Measurements from ENCODE around the gene C1QTNF7. TPM values are rescaled to one million over a fixed set of nuclear protein-coding genes. Genes with fewer than 3 reads are reported as not detected.

Gene C1QTNF7
- total RNA-seq, 1 experiment from 2014 or later, result not detected

- RAD21 ChIA-PET (ENCODE audit: low non-redundant PET in 1 of 2, low total read pairs in 2 of 2, uncharacterized antibody in 2 of 2, unreplicated experiment in 2 of 2), result no interaction called here
- H3K4me1 ChIP-seq (ENCODE audit: control insufficient read depth in 1 of 2, insufficient read depth in 2 of 2, low read length in 2 of 2), result no peaks in the 10 kb centered on the region
- H3K9me3 ChIP-seq (ENCODE audit: control insufficient read depth in 1 of 2, insufficient read depth in 1 of 2, low read depth in 1 of 2, low read length in 2 of 2), result no peaks in the 10 kb centered on the region
- POLR2A ChIA-PET, result no interaction called here
- CTCF ChIA-PET, result no interaction called here
- no peak overlapping the region for H3K9ac ChIP-seq (ENCODE audit: low read length)
- no TSS peak for BruUV-seq (replicated peaks)
- DNase-seq (ENCODE audit: low read depth, low spot score), result no peak
- no peaks in the 10 kb centered on the region for H3K9me2 ChIP-seq (ENCODE audit: insufficient read depth)
- TF ChIP-seq EGR1 (IDR thresholded peaks at IDR 0.05; ENCODE audit: low read depth) (no peak), EZH2 (IDR thresholded peaks at IDR 0.05) (no peak), ELF1 (IDR thresholded peaks at IDR 0.05; ENCODE audit: borderline replicate concordance, low read depth) (no peak), ZNF274 (IDR thresholded peaks at IDR 0.05; ENCODE audit: low read depth, low read length) (no peak), MAX (IDR thresholded peaks at IDR 0.05) (no peak), SP1 (IDR thresholded peaks at IDR 0.05; ENCODE audit: low read depth) (no peak), JUND (IDR thresholded peaks at IDR 0.05) (no peak), FOSL1 (IDR thresholded peaks at IDR 0.05; ENCODE audit: low read depth) (no peak), SRF (IDR thresholded peaks at IDR 0.05; ENCODE audit: low read depth) (no peak), CTCF (IDR thresholded peaks at IDR 0.05 in 2 of 3, conservative IDR thresholded peaks at IDR 0.05 in 1 of 3; ENCODE audit: borderline replicate concordance in 1 of 3, insufficient read depth in 1 of 3, low read depth in 2 of 3, low read length in 2 of 3) (no peak)
- TF ChIP-seq, protein P1, sequence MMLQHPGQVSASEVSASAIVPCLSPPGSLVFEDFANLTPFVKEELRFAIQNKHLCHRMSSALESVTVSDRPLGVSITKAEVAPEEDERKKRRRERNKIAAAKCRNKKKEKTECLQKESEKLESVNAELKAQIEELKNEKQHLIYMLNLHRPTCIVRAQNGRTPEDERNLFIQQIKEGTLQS (IDR thresholded peaks at IDR 0.05), result no peak
- TF ChIP-seq, protein P2, sequence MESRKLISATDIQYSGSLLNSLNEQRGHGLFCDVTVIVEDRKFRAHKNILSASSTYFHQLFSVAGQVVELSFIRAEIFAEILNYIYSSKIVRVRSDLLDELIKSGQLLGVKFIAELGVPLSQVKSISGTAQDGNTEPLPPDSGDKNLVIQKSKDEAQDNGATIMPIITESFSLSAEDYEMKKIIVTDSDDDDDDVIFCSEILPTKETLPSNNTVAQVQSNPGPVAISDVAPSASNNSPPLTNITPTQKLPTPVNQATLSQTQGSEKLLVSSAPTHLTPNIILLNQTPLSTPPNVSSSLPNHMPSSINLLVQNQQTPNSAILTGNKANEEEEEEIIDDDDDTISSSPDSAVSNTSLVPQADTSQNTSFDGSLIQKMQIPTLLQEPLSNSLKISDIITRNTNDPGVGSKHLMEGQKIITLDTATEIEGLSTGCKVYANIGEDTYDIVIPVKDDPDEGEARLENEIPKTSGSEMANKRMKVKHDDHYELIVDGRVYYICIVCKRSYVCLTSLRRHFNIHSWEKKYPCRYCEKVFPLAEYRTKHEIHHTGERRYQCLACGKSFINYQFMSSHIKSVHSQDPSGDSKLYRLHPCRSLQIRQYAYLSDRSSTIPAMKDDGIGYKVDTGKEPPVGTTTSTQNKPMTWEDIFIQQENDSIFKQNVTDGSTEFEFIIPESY (IDR thresholded peaks at IDR 0.05; ENCODE audit: extremely low read depth, insufficient replicate concordance, low read length), result no peak
- H3K27me3 ChIP-seq (ENCODE audit: insufficient read depth, low read length), result peaks cover 8% of the 10 kb centered on the region; the same call in 1 of the 2 replicates
- no peak overlapping the region for H3K27ac ChIP-seq (ENCODE audit: low read depth, low read length)
- no peak overlapping the region for H3K4me2 ChIP-seq (ENCODE audit: low read length)
- no peaks in the 10 kb centered on the region for H4K20me1 ChIP-seq (ENCODE audit: insufficient read depth)
- intact Hi-C loops (cut with micrococcal nuclease), result no loop called here
- no peaks in the 10 kb centered on the region for H3K79me2 ChIP-seq (ENCODE audit: insufficient read depth, low read length)
- no peaks in the 10 kb centered on the region for H3K36me3 ChIP-seq (ENCODE audit: control insufficient read depth in 1 of 2, insufficient read depth in 2 of 2, low read length in 2 of 2)
- H2AFZ ChIP-seq (ENCODE audit: low read depth, low read length, poor library complexity, severe bottlenecking), result no peak overlapping the region
- H3K4me3 ChIP-seq (replicated peaks in 1 of 2; ENCODE audit: low read depth in 1 of 2, low read length in 2 of 2), result no peak overlapping the region
- ATAC-seq, result no peak
Observed at GRCh38 chr4:15438939-15439524, 11.2 kb downstream of the C1QTNF7 start.
